IMR-90 (cell line): ENCODE measurements around the gene PMP22. TPM values are rescaled to one million over a fixed set of nuclear protein-coding genes. Genes with fewer than 3 reads are reported as not detected.

Source experiments
- ATAC-seq: fragments of 200-7000 bp; cut with Tn5 transposase; 2 replicates; pipeline ENCODE4 v1.9.1; 2020; ENCODE audit warnings: low read depth, mild to moderate bottlenecking, moderate library complexity
- BruUV-seq: library from RNA; stranded (reverse); fragments of 400-500 nt; replicated peaks from 2 replicates; lab custom pipeline; 2021; lab: Mats Ljungman, UMichigan
- CTCF ChIA-PET: fragments of 300-600 bp; formaldehyde crosslinking; extraction: SDS; loops from one replicate; lab custom pipeline; 2021; ENCODE audit warnings: antibody characterized with exemption; lab: Yijun Ruan, JAX
- POLR2A ChIA-PET: fragments of 300-600 bp; sonication (Branson Sonifier 250); formaldehyde crosslinking; loops from one replicate; lab custom pipeline; 2022; ENCODE audit warnings: antibody characterized with exemption; ENCODE audit not compliant: unreplicated experiment; lab: Charles Lee
- DNase-seq: peaks from one replicate; pipeline ENCODE4 v3.0.0; 2013
- H2AFZ ChIP-seq: replicated peaks from 2 replicates; pipeline ENCODE3; 2013; ENCODE audit warnings: low read length, mild to moderate bottlenecking; ENCODE audit not compliant: poor library complexity
- H2AK5ac ChIP-seq: 2 replicates; pipeline ENCODE4 v1.6.1; 2013; ENCODE audit warnings: low read depth, low read length, inconsistent platforms
- H2AK9ac ChIP-seq: replicated peaks from 2 replicates; pipeline ENCODE3; 2013; ENCODE audit warnings: mild to moderate bottlenecking, low read depth, low read length, moderate library complexity; ENCODE audit not compliant: poor library complexity
- H2BK120ac ChIP-seq: 2 replicates; pipeline ENCODE4 v1.6.1; 2013; ENCODE audit warnings: low read depth, low read length, inconsistent platforms
- H2BK15ac ChIP-seq: 3 replicates; pipeline ENCODE4 v1.6.1; 2013; ENCODE audit warnings: low read depth, low read length, inconsistent platforms
- H2BK20ac ChIP-seq: 2 replicates; pipeline ENCODE4 v1.6.1; 2013; ENCODE audit warnings: low read depth, mild to moderate bottlenecking, inconsistent platforms, low read length, moderate library complexity
- H2BK5ac ChIP-seq: 2 replicates; pipeline ENCODE4 v1.6.1; 2013; ENCODE audit warnings: mild to moderate bottlenecking, low read depth, low read length, inconsistent platforms; ENCODE audit not compliant: poor library complexity, severe bottlenecking
- H3K14ac ChIP-seq: replicated peaks from 2 replicates; pipeline ENCODE4 v1.6.1; 2013; ENCODE audit warnings: low read depth, low read length, inconsistent platforms
- H3K18ac ChIP-seq: 2 replicates; pipeline ENCODE4 v1.6.1; 2013; ENCODE audit warnings: low read depth, low read length, control low read depth
- H3K23ac ChIP-seq: 2 replicates; pipeline ENCODE4 v1.6.1; 2013; ENCODE audit warnings: low read depth, low read length, inconsistent platforms
- H3K27ac ChIP-seq: 2 replicates; pipeline ENCODE4 v1.5.1; 2013; ENCODE audit warnings: mild to moderate bottlenecking, control low read depth, low read length; ENCODE audit not compliant: insufficient read depth
- H3K27me3 ChIP-seq: 2 replicates; pipeline ENCODE4 v1.6.1; 2013; ENCODE audit warnings: low read length; ENCODE audit not compliant: control insufficient read depth, insufficient read depth
- H3K36me3 ChIP-seq: 2 replicates; pipeline ENCODE4 v1.6.1; 2013; ENCODE audit warnings: low read length, mixed read lengths; ENCODE audit not compliant: control insufficient read depth, insufficient read depth
- H3K4ac ChIP-seq: 2 replicates; pipeline ENCODE4 v1.6.1; 2013; ENCODE audit warnings: low read depth, low read length, inconsistent platforms
- H3K4me1 ChIP-seq: 2 replicates; pipeline ENCODE4 v1.6.1; 2013; ENCODE audit warnings: low read length, mixed read lengths; ENCODE audit not compliant: control insufficient read depth, insufficient read depth
- H3K4me2 ChIP-seq: 2 replicates; pipeline ENCODE4 v1.6.1; 2013; ENCODE audit warnings: low read depth, mild to moderate bottlenecking, control low read depth, low read length, moderate library complexity
- H3K4me3 ChIP-seq: 2 replicates; pipeline ENCODE4 v1.5.1; 2013; ENCODE audit warnings: low read depth, mild to moderate bottlenecking, control low read depth, low read length, moderate library complexity; ENCODE audit not compliant: insufficient read depth
- H3K56ac ChIP-seq: 2 replicates; pipeline ENCODE4 v1.6.1; 2013; ENCODE audit warnings: low read length, inconsistent platforms; ENCODE audit not compliant: insufficient read depth; ENCODE audit errors: extremely low read depth
- H3K79me1 ChIP-seq, 2 experiments: 2 replicates each; pipeline ENCODE4 v1.6.1; 2013; ENCODE audit warnings: low read length in 2 of 2, inconsistent platforms in 1 of 2, low read depth in 1 of 2
- H3K9ac ChIP-seq: 2 replicates; pipeline ENCODE4 v1.6.1; 2013; ENCODE audit warnings: low read depth, low read length, control low read depth
- H3K9me1 ChIP-seq: 2 replicates; pipeline ENCODE4 v1.6.1; 2013; ENCODE audit warnings: low read length, inconsistent platforms; ENCODE audit not compliant: insufficient read depth
- H3K9me3 ChIP-seq: 2 replicates; pipeline ENCODE4 v1.6.1; 2013; ENCODE audit warnings: low read length; ENCODE audit not compliant: control insufficient read depth, insufficient read depth
- H4K20me1 ChIP-seq: 2 replicates; pipeline ENCODE4 v1.6.1; 2013; ENCODE audit warnings: low read length, inconsistent platforms; ENCODE audit not compliant: insufficient read depth
- H4K5ac ChIP-seq: 2 replicates; pipeline ENCODE4 v1.6.1; 2013; ENCODE audit warnings: mild to moderate bottlenecking, low read depth, low read length, control low read depth
- H4K8ac ChIP-seq, 2 experiments: 2 replicates each; pipeline ENCODE4 v1.6.1; 2013; ENCODE audit warnings: low read depth in 2 of 2, low read length in 2 of 2, control low read depth in 1 of 2, inconsistent platforms in 1 of 2
- H4K91ac ChIP-seq: 2 replicates; pipeline ENCODE4 v1.6.1; 2013; ENCODE audit warnings: low read depth, low read length, inconsistent platforms; ENCODE audit not compliant: insufficient read depth
- BHLHE40 ChIP-seq: fragments of 150-350 bp; IDR thresholded peaks from 2 replicates; pipeline ENCODE4 v1.6.1; 2016; ENCODE audit warnings: mild to moderate bottlenecking, low read depth, low read length
- CEBPB ChIP-seq: IDR thresholded peaks from 2 replicates; pipeline ENCODE4 v1.6.1; 2012; ENCODE audit warnings: low read depth, low read length, improper control_type of control experiment
- FOS ChIP-seq: fragments of 150-350 bp; IDR thresholded peaks from 2 replicates; pipeline ENCODE4 v1.6.1; 2016; ENCODE audit warnings: low read depth, low read length
- MAFK ChIP-seq: IDR thresholded peaks from 2 replicates; pipeline ENCODE4 v1.6.1; 2012; ENCODE audit warnings: low read depth, low read length, improper control_type of control experiment
- MAZ ChIP-seq: IDR thresholded peaks from 2 replicates; pipeline ENCODE4 v1.6.1; 2012; ENCODE audit warnings: low read depth, mild to moderate bottlenecking, low read length, improper control_type of control experiment, moderate library complexity, borderline replicate concordance
- NFE2L2 ChIP-seq: fragments of 150-350 bp; IDR thresholded peaks from 2 replicates; pipeline ENCODE4 v1.6.1; 2016; ENCODE audit warnings: low read depth, mild to moderate bottlenecking, low read length
- POLR2A ChIP-seq: IDR thresholded peaks from 2 replicates; pipeline ENCODE4 v1.6.1; 2012; ENCODE audit warnings: mild to moderate bottlenecking, low read depth, low read length
- RAD21 ChIP-seq: IDR thresholded peaks from 2 replicates; pipeline ENCODE4 v1.6.1; 2012; ENCODE audit warnings: low read length, improper control_type of control experiment
- RCOR1 ChIP-seq: IDR thresholded peaks from 2 replicates; pipeline ENCODE4 v1.6.1; 2012; ENCODE audit warnings: mild to moderate bottlenecking, low read length, improper control_type of control experiment; ENCODE audit not compliant: insufficient replicate concordance
- SMC3 ChIP-seq: fragments of 150-350 bp; IDR thresholded peaks from 2 replicates; pipeline ENCODE4 v1.6.1; 2016; ENCODE audit warnings: low read depth, mild to moderate bottlenecking, antibody characterized with exemption, low read length, moderate library complexity
- USF2 ChIP-seq: fragments of 150-350 bp; IDR thresholded peaks from 2 replicates; pipeline ENCODE4 v1.6.1; 2017; ENCODE audit warnings: mild to moderate bottlenecking, antibody characterized with exemption, low read length, low read depth
- WGBS, 2 experiments: methylation state at CpG; one replicate each; pipeline versions ENCODE4 v1.1.5 to v1.1.7; 2013; ENCODE audit warnings: missing lambda C conversion rate in 2 of 2; ENCODE audit not compliant: insufficient read length in 1 of 2; ENCODE audit errors: extremely low coverage in 2 of 2; 5-methylcytosine and 5-hydroxymethylcytosine counted together
- dilution Hi-C: fragments of 300-500 bp; cut with HindIII; formaldehyde crosslinking; loops from one replicate; pipeline ENCODE4 v1.14.3; 2018; ENCODE audit warnings: low sequenced_read_pairs; ENCODE audit not compliant: unreplicated experiment
- in situ Hi-C: fragments of 300-500 bp; cut with MboI; formaldehyde crosslinking; loops from 3 replicates; pipeline ENCODE4 v1.14.3; 2019; ENCODE audit warnings: low sequenced_read_pairs, inconsistent platforms, mixed read lengths
- intact Hi-C: fragments of 100-400 bp; cut with micrococcal nuclease; formaldehyde crosslinking; loops from 2 replicates; pipeline ENCODE4 v1.10.0; 2022
- polyA plus RNA-seq, 3 experiments: library from polyadenylated mRNA; depleted of rRNA; stranded (reverse); fragments of >200 nt; gene quantifications; 2 replicates each; pipeline ENCODE4 v1.2.3, GENCODE V29; 2012; ENCODE audit warnings: low replicate concordance in 1 of 3
- total RNA-seq: library from RNA; depleted of rRNA; stranded (reverse); fragments of >200 nt; gene quantifications from 2 replicates; pipeline ENCODE4 v1.2.3, GENCODE V29; 2012
- TF ChIP-seq, protein P1 (sequence below): conservative IDR thresholded peaks from 2 replicates; pipeline ENCODE4 v1.5.1; 2012; ENCODE audit warnings: mild to moderate bottlenecking, low read depth, low read length, improper control_type of control experiment

The PMP22 gene
- total and polyA plus RNA-seq, 2 of the 4 experiments (the other 2 are of a cell fraction), result 33.5 to 72.8 TPM

- Histone ChIP-seq H3K9me3 (no peaks in the 10 kb centered on the region; the same call in 1 of the 2 replicates), H2AK5ac (no peak overlapping the region; the same call in 1 of the 2 replicates), H3K9me1 (peaks cover 10% of the 10 kb centered on the region), H3K4me3 (no peak overlapping the region), H4K20me1 (no peaks in the 10 kb centered on the region), H2BK5ac (no peak overlapping the region), H2BK15ac (peak overlapping the region; percentile 3; the same call in 2 of the 3 replicates), H2BK20ac (no peak overlapping the region), H2AK9ac (no peak overlapping the region), H2BK120ac (0 out of 2 replicates have a peak overlapping the region, but pooled peaks have one; percentile 1), H3K27me3 (peaks cover 21% of the 10 kb centered on the region), H3K36me3 (no peaks in the 10 kb centered on the region), H3K14ac (no peak overlapping the region), H2AFZ (no peak overlapping the region), H4K5ac (peak overlapping the region; percentile 37; the same call in 1 of the 2 replicates), H3K4me1 (peaks cover 20% of the 10 kb centered on the region), H4K91ac (no peak overlapping the region), H3K18ac (peak overlapping the region; percentile 5; the same call in 1 of the 2 replicates), H3K4ac (no peak overlapping the region), H3K79me1 (no peaks in the 10 kb centered on the region), H3K4me2 (no peak overlapping the region), H3K9ac (no peak overlapping the region), H4K8ac (no peak overlapping the region), H3K56ac (no peak overlapping the region), H3K23ac (no peak overlapping the region), H3K27ac (peak overlapping the region; percentile 4; the same call in 1 of the 2 replicates)
- dilution Hi-C loops (no loop called here), intact Hi-C loops (no loop called here), in situ Hi-C loops (no loop called here)
- BruUV-seq, result no TSS peak
- DNase-seq (peak; percentile 35), ATAC-seq (no peak)
- WGBS, 2 experiments, result 43% methylated on average over 3 of the region's 3 CpGs; no CpG with 5 or more reads in 1 of the 2 experiments
- ChIA-PET POLR2A (no interaction called here), CTCF (interaction anchor here (0.6 kb wide), 1 partner anchor 733 kb away, joined by 4 read pairs; no protein-coding TSS in a partner anchor)
- no peak for TF ChIP-seq USF2
- no peak for TF ChIP-seq FOS
- TF ChIP-seq SMC3, result no peak
- TF ChIP-seq NFE2L2, result no peak
- TF ChIP-seq POLR2A, result no peak
- TF ChIP-seq RCOR1, result no peak
- TF ChIP-seq, protein P1, sequence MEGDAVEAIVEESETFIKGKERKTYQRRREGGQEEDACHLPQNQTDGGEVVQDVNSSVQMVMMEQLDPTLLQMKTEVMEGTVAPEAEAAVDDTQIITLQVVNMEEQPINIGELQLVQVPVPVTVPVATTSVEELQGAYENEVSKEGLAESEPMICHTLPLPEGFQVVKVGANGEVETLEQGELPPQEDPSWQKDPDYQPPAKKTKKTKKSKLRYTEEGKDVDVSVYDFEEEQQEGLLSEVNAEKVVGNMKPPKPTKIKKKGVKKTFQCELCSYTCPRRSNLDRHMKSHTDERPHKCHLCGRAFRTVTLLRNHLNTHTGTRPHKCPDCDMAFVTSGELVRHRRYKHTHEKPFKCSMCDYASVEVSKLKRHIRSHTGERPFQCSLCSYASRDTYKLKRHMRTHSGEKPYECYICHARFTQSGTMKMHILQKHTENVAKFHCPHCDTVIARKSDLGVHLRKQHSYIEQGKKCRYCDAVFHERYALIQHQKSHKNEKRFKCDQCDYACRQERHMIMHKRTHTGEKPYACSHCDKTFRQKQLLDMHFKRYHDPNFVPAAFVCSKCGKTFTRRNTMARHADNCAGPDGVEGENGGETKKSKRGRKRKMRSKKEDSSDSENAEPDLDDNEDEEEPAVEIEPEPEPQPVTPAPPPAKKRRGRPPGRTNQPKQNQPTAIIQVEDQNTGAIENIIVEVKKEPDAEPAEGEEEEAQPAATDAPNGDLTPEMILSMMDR, result no peak
- TF ChIP-seq MAZ, result no peak
- TF ChIP-seq CEBPB, result no peak
- TF ChIP-seq MAFK, result no peak
- no peak for TF ChIP-seq BHLHE40
- TF ChIP-seq RAD21, result no peak
Measured at GRCh38 chr17:15309793-15310192, 44.7 kb upstream of the PMP22 start.
